H1 (cell line): ENCODE measurements around the gene ATG16L2.

Source experiments
- CBX8 ChIP-seq: fragments of 300-800, 300-1000 bp; sonication (generic); IDR thresholded peaks from 2 replicates; pipeline ENCODE4 v1.7.1; 2016; ENCODE audit warnings: low read depth, low read length, borderline replicate concordance
- CHD2 ChIP-seq: IDR thresholded peaks from 2 replicates; pipeline ENCODE4 v1.6.1; 2012; ENCODE audit warnings: low read length, improper control_type of control experiment
- EZH2 ChIP-seq: fragments of 200-600 bp; sonication (generic); IDR thresholded peaks from 2 replicates; pipeline ENCODE4 v1.7.1; 2012; ENCODE audit warnings: low read depth, mild to moderate bottlenecking, moderate library complexity, low read length, inconsistent platforms; ENCODE audit not compliant: severe bottlenecking
- POLR2A ChIP-seq, 2 experiments: IDR thresholded peaks; 1 replicate in 1 of 2; 2 replicates in 1 of 2; pipeline ENCODE4 v1.6.1; 2011; ENCODE audit warnings: low read depth in 2 of 2, low read length in 2 of 2, mild to moderate bottlenecking in 2 of 2; ENCODE audit errors: control extremely low read depth in 1 of 2
- POLR2AphosphoS5 ChIP-seq: IDR thresholded peaks from 2 replicates; pipeline ENCODE4 v1.6.1; 2011; ENCODE audit warnings: low read depth, low read length
- RFX5 ChIP-seq: IDR thresholded peaks from 2 replicates; pipeline ENCODE4 v1.6.1; 2011; ENCODE audit warnings: low read depth, low read length, improper control_type of control experiment, borderline replicate concordance
- TF ChIP-seq, protein P1 (sequence below), 3 experiments: IDR thresholded peaks; 1 replicate in 2 of 3; 2 replicates in 1 of 3; pipeline versions ENCODE4 v1.5.1 to v1.6.1; 2011; ENCODE audit warnings: low read length in 3 of 3, mild to moderate bottlenecking in 3 of 3, inconsistent platforms in 2 of 3, low read depth in 1 of 3, moderate library complexity in 1 of 3; ENCODE audit not compliant: insufficient read depth in 1 of 3; ENCODE audit errors: control extremely low read depth in 1 of 3

DNA sequence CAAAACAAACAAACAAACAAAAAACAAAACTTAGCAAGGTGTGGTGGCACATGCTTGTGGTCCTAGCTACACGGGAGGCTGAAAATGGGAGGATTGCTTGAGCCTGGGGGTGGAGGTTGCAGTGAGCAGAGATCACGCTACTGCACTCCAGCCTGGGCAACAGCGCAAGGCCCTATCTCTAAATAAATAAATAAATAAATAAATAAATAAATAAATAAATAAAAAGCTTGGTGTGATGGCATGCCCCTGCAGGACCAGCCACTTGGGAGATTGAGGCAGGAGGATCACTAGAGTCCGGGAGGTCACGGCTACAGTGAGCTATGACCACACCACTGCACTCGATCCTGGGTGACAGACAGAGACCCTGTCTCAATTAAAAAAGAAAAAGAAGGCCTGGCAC, 11.4 kb upstream of the ATG16L2 start:
- TF ChIP-seq EZH2 = no peak
- TF ChIP-seq CHD2 = no peak
- no peak for TF ChIP-seq POLR2AphosphoS5
- TF ChIP-seq POLR2A (IDR thresholded peaks at IDR 0.05; ENCODE audit: control extremely low read depth in 1 of 2, low read depth in 2 of 2, low read length in 2 of 2) = no peak
- no peak for TF ChIP-seq RFX5
- TF ChIP-seq, protein P1, sequence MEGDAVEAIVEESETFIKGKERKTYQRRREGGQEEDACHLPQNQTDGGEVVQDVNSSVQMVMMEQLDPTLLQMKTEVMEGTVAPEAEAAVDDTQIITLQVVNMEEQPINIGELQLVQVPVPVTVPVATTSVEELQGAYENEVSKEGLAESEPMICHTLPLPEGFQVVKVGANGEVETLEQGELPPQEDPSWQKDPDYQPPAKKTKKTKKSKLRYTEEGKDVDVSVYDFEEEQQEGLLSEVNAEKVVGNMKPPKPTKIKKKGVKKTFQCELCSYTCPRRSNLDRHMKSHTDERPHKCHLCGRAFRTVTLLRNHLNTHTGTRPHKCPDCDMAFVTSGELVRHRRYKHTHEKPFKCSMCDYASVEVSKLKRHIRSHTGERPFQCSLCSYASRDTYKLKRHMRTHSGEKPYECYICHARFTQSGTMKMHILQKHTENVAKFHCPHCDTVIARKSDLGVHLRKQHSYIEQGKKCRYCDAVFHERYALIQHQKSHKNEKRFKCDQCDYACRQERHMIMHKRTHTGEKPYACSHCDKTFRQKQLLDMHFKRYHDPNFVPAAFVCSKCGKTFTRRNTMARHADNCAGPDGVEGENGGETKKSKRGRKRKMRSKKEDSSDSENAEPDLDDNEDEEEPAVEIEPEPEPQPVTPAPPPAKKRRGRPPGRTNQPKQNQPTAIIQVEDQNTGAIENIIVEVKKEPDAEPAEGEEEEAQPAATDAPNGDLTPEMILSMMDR (IDR thresholded peaks at IDR 0.05; ENCODE audit: control extremely low read depth in 1 of 3, insufficient read depth in 1 of 3, low read depth in 1 of 3, low read length in 3 of 3) = no peak
- no peak for TF ChIP-seq CBX8
